ENCODE measurements around the gene CITED1. TPM values are rescaled to one million over a fixed set of nuclear protein-coding genes. Genes with fewer than 3 reads are reported as not detected.

CITED1 gene
- total RNA-seq, 1 experiment from 2014 or later: 1.1 TPM

- Mint-ChIP-seq H3K27ac (no peak overlapping the region), H3K27me3 (ENCODE audit: low read depth) (peaks cover 68% of the 10 kb centered on the region), H3K4me1 (peaks cover 5 to 6% of the 10 kb centered on the region in 2 experiments; a peak in 2 of 4 replicates), H3K36me3 (ENCODE audit: insufficient read depth in 1 of 3, low read depth in 3 of 3) (peaks cover 0 to 7% (median 6%) of the 10 kb centered on the region in 3 experiments; a peak in 5 of 7 replicates), H3K4me3 (no peak overlapping the region; a peak in 1 of 5 replicates), H3K9me3 (peaks cover 69 to 83% of the 10 kb centered on the region in 2 experiments)
- Histone ChIP-seq H3T11ph (ENCODE audit: low read length) (no peak overlapping the region), H2AK5ac (ENCODE audit: insufficient read length, low read length) (no peak overlapping the region), H2BK20ac (ENCODE audit: low read depth, low read length, poor library complexity, severe bottlenecking) (no peak overlapping the region), H3K9ac (ENCODE audit: extremely low read depth, insufficient read length, low read length) (no peak overlapping the region), H3K79me2 (ENCODE audit: insufficient read depth, low read length) (no peaks in the 10 kb centered on the region), H2BK5ac (ENCODE audit: insufficient read length, low read length) (no peak overlapping the region), H4K20me1 (ENCODE audit: control insufficient read depth, insufficient read depth, insufficient read length) (no peaks in the 10 kb centered on the region), H2BK120ac (ENCODE audit: low read depth, low read length, poor library complexity, severe bottlenecking) (no peak overlapping the region), H3K79me1 (ENCODE audit: insufficient read depth, low read depth, low read length, poor library complexity, severe bottlenecking) (no peaks in the 10 kb centered on the region), H3K9me3 (ENCODE audit: control insufficient read depth, low read depth, low read length) (peaks cover 13% of the 10 kb centered on the region), H3K4me1 (ENCODE audit: insufficient read depth, low read length) (no peaks in the 10 kb centered on the region), H3K14ac (ENCODE audit: insufficient read depth, low read length) (no peak overlapping the region), H2AFZ (ENCODE audit: low read length) (no peak overlapping the region), H3K4ac (ENCODE audit: low read depth, low read length) (no peak overlapping the region), H3K23me2 (ENCODE audit: insufficient read length, low read depth, low read length, poor library complexity, severe bottlenecking) (peaks cover 4% of the 10 kb centered on the region), H3K27ac (ENCODE audit: insufficient read length, low read depth, low read length) (no peak overlapping the region), H3K27me3 (ENCODE audit: insufficient read depth, low read length) (peaks cover 26% of the 10 kb centered on the region), H3K18ac (ENCODE audit: insufficient read length, low read depth, low read length) (no peak overlapping the region), H3K4me2 (ENCODE audit: insufficient read depth, insufficient read length, low read length) (no peak overlapping the region), H3K56ac (ENCODE audit: insufficient read length, low read depth, low read length) (no peak overlapping the region), H2BK12ac (ENCODE audit: insufficient read length, low read depth, low read length) (no peak overlapping the region), H4K8ac (replicated peaks; ENCODE audit: insufficient read length, low read depth, low read length) (no peak overlapping the region), H4K5ac (ENCODE audit: insufficient read length, low read depth, low read length) (no peak overlapping the region), H4K91ac (ENCODE audit: insufficient read length, low read depth, low read length) (no peak overlapping the region), H2BK15ac (ENCODE audit: low read depth, low read length) (no peak overlapping the region), H3K23ac (ENCODE audit: insufficient read length, low read depth, low read length) (no peak overlapping the region)
- no peak for TF ChIP-seq CTCF (conservative IDR thresholded peaks at IDR 0.05)
- DNase-seq: no peak
- WGBS (ENCODE audit: extremely low coverage, insufficient read length, low lambda C conversion rate): no CpG with 5 or more reads among the region's 4 CpGs
Observed at GRCh38 chrX:72299891-72300630, 5.7 kb downstream of the CITED1 start.
